Raji (cell line): Measurements from ENCODE around the gene XPO6.

Experiments used
- POLR2A ChIP-seq: IDR thresholded peaks from 2 replicates; pipeline ENCODE4 v1.6.1; 2011; ENCODE audit warnings: low read depth, low read length, control low read depth; ENCODE audit not compliant: insufficient read depth

Gene XPO6

GRCh38 chr16:28062847-28063521 lies 148.8 kb downstream of the XPO6 start:
- no peak for TF ChIP-seq POLR2A

DNA sequence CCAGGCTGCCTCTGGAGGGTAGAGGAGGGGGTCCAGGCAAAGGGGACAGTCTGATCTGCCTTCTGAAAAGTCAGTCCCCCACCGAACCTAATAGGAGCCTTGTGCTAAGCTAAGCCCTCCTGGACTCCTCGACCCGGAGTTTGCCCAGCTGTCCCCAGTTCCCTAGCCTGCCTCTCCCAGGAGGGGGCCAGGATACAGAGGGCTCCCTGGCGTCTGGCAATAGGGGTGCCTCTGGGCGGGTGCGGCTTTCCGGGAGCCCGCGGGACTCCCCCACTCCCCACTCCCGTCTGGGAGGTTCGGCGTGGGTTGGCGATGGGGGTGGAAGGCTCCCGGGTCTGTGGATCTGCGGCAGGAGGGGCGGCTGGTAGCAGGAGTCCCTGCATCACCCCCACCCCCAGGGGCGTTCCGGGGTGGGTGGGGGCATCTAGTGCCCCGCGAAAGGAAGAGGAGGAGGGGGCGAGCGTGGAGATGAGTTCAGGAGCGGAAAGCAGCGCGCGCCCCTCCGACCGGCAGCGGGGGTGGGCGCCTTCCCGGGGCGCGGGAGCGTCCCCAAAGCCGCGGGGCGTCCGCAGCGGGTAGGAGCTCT lies 149.4 kb downstream of the XPO6 start:
- TF ChIP-seq POLR2A, result no peak

DNA sequence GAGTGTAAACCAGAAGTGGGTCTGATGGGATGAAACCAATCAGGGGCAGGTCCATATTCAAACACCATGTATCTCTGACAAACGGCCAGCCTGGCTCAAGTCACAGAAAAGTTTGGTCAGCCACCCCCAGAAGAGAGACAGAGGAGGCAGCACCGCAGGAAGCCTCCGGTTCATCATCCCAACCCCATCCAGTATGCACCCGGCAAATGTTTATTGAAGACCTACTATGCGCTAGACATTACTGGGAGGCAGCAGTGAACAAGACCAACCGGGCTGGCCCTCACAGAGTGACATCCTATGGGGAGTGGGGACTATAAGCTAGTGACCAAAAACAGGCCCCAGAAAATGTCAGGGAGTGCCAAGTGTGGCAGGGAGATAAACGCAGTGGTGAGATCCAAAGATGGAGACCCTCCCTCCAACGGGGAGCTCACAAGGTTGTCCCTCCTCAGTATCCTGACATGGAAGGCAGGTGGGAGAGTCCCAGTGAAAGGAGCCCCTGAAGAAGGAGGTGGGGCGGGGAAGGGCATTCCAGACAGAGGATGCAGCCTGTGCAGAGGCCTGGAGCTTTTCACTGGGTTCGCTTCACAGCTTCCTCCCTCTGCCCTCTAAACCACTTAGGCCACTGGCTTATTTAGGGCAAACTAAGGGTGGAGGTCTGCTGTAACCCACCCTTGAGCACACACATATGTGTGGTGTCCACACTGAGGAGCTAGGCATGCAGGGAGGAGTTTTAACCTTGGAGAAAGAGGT lies 150.2 kb downstream of the XPO6 start:
- TF ChIP-seq POLR2A, result no peak

GRCh38 chr16:28059841-28060575 lies 151.8 kb downstream of the XPO6 start:
- TF ChIP-seq POLR2A, result no peak

DNA sequence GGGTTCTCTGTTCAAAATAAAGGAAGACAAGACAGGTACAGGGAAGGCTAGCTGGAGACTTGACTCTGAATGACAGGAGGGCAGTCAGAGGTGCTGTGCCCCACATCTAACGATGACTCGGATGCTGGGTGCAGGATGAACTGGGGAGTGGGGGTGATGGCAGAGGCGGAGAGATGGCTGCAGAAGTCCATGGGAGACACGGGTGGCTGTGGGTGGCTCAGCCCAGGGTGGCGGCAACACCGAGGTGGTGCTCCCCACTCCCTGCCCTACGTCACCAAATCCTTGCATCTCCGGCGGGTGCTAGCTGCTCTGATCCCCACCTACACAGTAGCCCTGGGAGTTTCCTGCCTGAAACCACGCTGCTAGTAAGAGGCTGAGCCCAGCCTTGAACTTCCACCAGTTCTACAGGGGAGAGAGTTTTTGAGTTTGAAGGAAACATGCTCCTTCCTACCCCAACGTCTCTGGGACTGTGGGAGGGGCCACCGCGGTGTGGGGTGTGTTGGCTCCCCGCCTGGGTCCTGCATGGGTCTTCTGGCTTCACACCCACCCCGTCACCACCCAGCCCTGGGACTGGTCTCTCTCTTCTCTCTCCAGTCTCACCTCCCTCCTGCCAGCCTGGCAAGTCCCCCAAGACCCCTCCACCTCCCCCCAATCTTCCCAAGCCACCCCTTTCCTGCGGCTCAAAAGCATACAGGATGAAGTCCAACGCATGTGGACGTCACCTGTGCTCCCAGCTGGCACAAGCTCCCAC lies 152.8 kb downstream of the XPO6 start:
- TF ChIP-seq POLR2A, result no peak

DNA sequence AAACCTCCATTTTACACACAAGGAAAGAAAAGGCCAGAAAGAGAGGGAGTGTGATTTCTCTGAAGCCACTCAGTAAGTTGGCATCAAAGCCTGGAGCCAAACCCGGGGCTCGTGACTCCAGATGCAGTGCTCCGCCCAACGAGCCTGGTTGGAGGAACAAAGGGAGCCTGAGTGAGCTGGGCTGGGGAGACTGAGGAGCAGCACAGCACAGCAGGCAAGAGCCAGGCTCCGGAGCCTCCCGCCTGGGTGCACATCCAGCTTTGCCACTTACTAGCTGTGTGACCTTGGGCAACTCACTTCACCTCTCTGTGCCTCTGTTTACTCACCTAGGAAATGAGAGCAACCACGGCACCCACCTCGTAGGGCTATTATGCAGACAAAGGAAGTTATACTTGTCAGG lies 153.8 kb downstream of the XPO6 start:
- no peak for TF ChIP-seq POLR2A

DNA sequence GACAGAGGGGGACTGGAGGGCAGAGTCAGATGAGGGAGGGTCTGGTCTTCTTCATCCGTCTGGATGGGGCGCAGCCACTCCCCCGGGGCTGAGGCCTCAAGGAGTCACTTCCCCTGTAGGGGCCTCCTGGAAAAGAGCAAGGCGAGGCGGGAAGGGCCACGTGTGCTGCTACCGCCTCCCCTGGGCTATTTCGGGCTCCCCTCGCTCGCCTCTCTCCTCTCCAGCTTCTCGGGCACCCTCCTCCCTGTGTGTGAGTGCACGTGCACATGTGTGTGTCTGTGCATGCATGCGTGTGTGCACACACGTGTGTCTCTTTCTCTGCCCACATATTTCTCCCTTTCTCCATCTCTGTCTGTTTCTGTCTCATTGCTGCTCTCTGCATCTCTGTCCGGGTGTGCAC lies 158.3 kb downstream of the XPO6 start:
- TF ChIP-seq POLR2A, result no peak

DNA sequence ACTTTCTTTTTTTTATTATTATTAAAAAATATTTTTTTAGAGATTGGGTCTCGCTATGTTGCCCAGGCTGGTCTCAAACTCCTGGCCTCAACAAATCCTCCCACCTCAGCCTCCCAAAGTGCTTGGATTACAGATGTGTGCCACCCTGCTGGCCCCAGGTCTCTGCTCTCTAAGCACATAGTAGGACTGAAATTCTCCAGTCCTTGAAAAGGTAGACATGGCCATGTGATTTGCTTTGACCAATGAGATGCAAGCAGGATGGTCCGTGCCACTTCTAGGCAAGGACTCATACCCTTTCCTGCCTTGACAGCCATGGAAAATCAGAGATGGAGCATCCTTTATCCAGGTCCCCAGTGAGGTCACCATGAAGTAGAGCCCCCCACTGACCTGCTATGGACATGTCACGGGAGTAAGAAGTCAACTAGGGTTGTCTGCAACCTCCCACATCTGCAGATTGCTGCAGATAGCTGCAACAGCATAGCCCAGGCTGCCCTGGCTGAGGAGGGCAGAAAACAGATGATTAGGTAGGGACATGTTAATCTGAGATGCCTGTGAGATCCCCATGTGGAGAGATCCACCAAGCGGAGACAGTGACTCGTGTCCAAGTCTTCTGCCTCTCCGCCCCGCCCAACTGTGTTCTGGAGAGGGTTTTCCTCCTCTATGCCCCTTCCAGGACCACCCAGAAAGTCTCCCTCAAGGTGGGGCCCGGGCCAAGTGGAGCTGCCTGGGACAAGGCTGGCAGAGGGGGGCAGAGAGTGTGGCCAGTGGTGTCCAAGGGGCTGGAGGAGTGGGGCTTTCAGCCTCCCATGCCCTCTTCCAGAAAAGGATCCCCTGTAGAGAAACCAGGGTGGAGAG lies 159.3 kb downstream of the XPO6 start:
- TF ChIP-seq POLR2A, result no peak

DNA sequence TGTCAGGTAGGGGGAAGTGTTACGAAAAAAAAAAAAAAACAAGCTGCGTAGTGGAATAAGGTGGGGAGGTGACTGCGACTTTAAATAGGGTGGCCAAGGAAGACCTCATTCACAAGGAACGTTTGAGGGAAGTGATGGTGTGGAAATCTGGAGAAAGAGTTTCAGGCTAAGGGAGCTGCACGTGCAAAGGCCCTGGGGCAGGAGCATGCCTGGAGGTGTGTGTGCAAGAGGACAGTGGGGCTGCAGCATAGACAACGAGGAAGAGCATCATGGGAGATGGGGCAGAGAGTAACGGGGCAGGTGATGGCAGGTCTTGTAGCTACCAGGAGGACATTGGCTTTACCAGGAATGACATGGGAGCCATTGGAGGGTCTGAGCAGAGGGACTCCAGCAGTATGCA lies 160.3 kb downstream of the XPO6 start:
- no peak for TF ChIP-seq POLR2A
